GM21515 (cell line): ENCODE data around the gene SMIM10L1.

Experiments used
- ATAC-seq: cut with Tn5 transposase; IDR thresholded peaks from one replicate; pipeline ENCODE4 v1.9.1; 2021; ENCODE audit not compliant: unreplicated experiment

The SMIM10L1 gene

GRCh38 chr12:11183011-11183410 is 12.0 kb downstream of the SMIM10L1 start:
- ATAC-seq: no peak

DNA sequence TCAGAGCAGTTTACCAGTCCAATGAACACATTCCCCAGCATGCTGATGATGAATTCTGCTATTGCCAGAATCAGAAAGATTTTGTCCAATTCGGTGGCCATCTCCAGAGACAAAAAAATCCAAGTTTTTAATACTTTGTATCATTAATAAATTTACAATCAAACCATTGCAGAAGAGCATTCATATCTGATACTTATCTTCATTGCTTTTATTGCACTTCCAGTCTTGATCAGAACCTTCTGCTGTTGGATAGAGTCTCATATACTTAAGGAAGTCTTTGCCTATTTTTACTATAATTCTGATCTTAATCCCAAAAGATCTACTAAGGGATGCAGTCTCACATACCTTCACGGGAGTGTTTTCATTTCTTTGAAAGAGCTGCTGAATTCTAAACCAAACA is 15.8 kb downstream of the SMIM10L1 start, which contains the start of gene TAS2R42:
Gene TAS2R42, minus strand, starts transcription at position 101 of the 400 bp plus-strand sequence. Its CDS starts 0 bp downstream, at position 101.
- ATAC-seq: no peak

GRCh38 chr12:11202811-11203210 is 31.8 kb downstream of the SMIM10L1 start:
- ATAC-seq: no peak

- no peak for ATAC-seq
Measured at GRCh38 chr12:11204173-11204572, 33.2 kb downstream of the SMIM10L1 start.

DNA sequence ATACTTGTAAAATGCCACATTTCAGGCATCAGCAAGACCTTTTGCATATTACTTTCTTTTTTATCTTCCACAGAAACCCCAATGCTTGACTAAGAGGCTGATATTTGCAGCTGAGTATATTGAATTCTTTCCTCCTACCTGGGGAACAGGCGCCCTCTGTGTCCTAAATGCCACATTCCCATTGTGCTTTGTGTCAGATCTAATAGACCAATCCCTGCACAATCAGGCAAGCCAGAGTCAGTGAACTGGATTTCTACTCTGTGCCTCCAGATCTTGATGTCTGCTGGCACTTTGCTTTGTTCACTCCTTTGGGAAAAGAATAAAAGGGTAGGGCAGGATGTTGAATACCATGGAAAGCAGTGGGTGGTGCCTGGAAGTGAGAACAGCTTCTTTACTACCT is 38.1 kb downstream of the SMIM10L1 start:
- ATAC-seq: no peak
